GM10248 (cell line): ENCODE results near the gene TRIM29.

ENCODE experiments used
- CTCF ChIA-PET: fragments of 300-600 bp; sonication (Branson Sonifier 250); formaldehyde crosslinking; extraction: SDS; loops from one replicate; lab custom pipeline; 2021; ENCODE audit warnings: antibody characterized with exemption; lab: Yijun Ruan, JAX
- POLR2A ChIA-PET: fragments of 350-650 bp; sonication (Branson Sonifier 250); formaldehyde crosslinking; extraction: SDS; loops from one replicate; lab custom pipeline; 2020; ENCODE audit warnings: antibody characterized with exemption; lab: Yijun Ruan, JAX
- DNase-seq: peaks from one replicate; pipeline ENCODE4 v3.0.0; 2012; ENCODE audit errors: extremely low spot score
- CTCF ChIP-seq: IDR thresholded peaks from 2 replicates; pipeline ENCODE4 v1.5.1; 2012; ENCODE audit warnings: mild to moderate bottlenecking, low read depth; ENCODE audit errors: extremely low read depth, missing control alignments, control extremely low read depth

Gene TRIM29

GRCh38 chr11:120104041-120104565 is 33.8 kb downstream of the TRIM29 start:
- CTCF ChIA-PET: interaction anchor here (1.0 to 1.5 kb wide), 2 partner anchors 68 to 430 kb away, joined by 3 to 4 read pairs; no protein-coding TSS in a partner anchor
- POLR2A ChIA-PET: no interaction called here
- DNase-seq: no peak

GRCh38 chr11:120102864-120103122 is 35.1 kb downstream of the TRIM29 start:
- no peak for DNase-seq
- CTCF ChIA-PET: no interaction called here
- TF ChIP-seq CTCF: no peak
- POLR2A ChIA-PET: no interaction called here

More at GRCh38 chr11:120104041-120104565, 33.8 kb downstream of the TRIM29 start:
- TF ChIP-seq CTCF: no peak

- ChIA-PET POLR2A (no interaction called here), CTCF (no interaction called here)
- no peak for TF ChIP-seq CTCF
- DNase-seq: no peak
These were observed 35.7 kb downstream of the TRIM29 start for GRCh38 chr11:120102050-120102863.

GRCh38 chr11:120098503-120099020 is 39.4 kb downstream of the TRIM29 start:
- CTCF ChIA-PET: interaction anchor here (0.9 to 1.7 kb wide), 4 partner anchors 10 to 624 kb away, joined by 3 to 8 read pairs (median 4); no protein-coding TSS in a partner anchor
- POLR2A ChIA-PET: no interaction called here
- no peak for TF ChIP-seq CTCF
- DNase-seq: no peak

GRCh38 chr11:120097721-120098385 is 40.1 kb downstream of the TRIM29 start:
- POLR2A ChIA-PET: no interaction called here
- DNase-seq: no peak
- CTCF ChIA-PET: interaction anchor here (0.9 to 1.7 kb wide), 6 partner anchors 8 to 623 kb away, joined by 3 to 8 read pairs (median 3); no protein-coding TSS in a partner anchor
- no peak for TF ChIP-seq CTCF
